GM21717 (cell line): ENCODE data around the gene UBE2E2.

Experiments used
- ATAC-seq: cut with Tn5 transposase; IDR thresholded peaks from one replicate; pipeline ENCODE4 v1.9.1; 2021; ENCODE audit warnings: mild to moderate bottlenecking, moderate library complexity; ENCODE audit not compliant: unreplicated experiment

UBE2E2 gene

GRCh38 chr3:23192816-23193215 lies 10.3 kb upstream of the UBE2E2 start:
- no peak for ATAC-seq

GRCh38 chr3:23193831-23194230 lies 9.3 kb upstream of the UBE2E2 start:
- no peak for ATAC-seq

GRCh38 chr3:23198801-23199200 lies 4.3 kb upstream of the UBE2E2 start:
- ATAC-seq = no peak

- ATAC-seq = no peak
These were observed 3.5 kb upstream of the UBE2E2 start for GRCh38 chr3:23199649-23200048.

GRCh38 chr3:23201154-23201838 lies 1.8 kb upstream of the UBE2E2 start:
- no peak for ATAC-seq

GRCh38 chr3:23202203-23202920 lies 765 bp upstream of the UBE2E2 start:
- ATAC-seq = peak; percentile 25

- ATAC-seq = peak; percentile 28
These were observed 692 bp downstream of the UBE2E2 start for GRCh38 chr3:23203708-23204330.

- no peak for ATAC-seq
These were observed 3.2 kb downstream of the UBE2E2 start for GRCh38 chr3:23206366-23206765.

- ATAC-seq = no peak
These were observed 6.0 kb downstream of the UBE2E2 start for GRCh38 chr3:23209103-23209502.

- ATAC-seq = no peak
These were observed 6.8 kb downstream of the UBE2E2 start for GRCh38 chr3:23209747-23210487.

- ATAC-seq = no peak
These were observed 10.7 kb downstream of the UBE2E2 start for GRCh38 chr3:23213813-23214212.

- no peak for ATAC-seq
These were observed 14.9 kb downstream of the UBE2E2 start for GRCh38 chr3:23217872-23218554.

GRCh38 chr3:23219117-23219516 lies 16.0 kb downstream of the UBE2E2 start:
- ATAC-seq = peak; percentile 44

GRCh38 chr3:23219552-23219951 lies 16.4 kb downstream of the UBE2E2 start:
- ATAC-seq = peak; percentile 44

- no peak for ATAC-seq
These were observed 18.0 kb downstream of the UBE2E2 start for GRCh38 chr3:23221136-23221535.

GRCh38 chr3:23232016-23232415 lies 28.9 kb downstream of the UBE2E2 start:
- no peak for ATAC-seq

GRCh38 chr3:23232854-23233253 lies 29.7 kb downstream of the UBE2E2 start:
- no peak for ATAC-seq

- no peak for ATAC-seq
These were observed 32.1 kb downstream of the UBE2E2 start for GRCh38 chr3:23235264-23235663.

GRCh38 chr3:23236890-23237289 lies 33.8 kb downstream of the UBE2E2 start:
- no peak for ATAC-seq

- no peak for ATAC-seq
These were observed 35.0 kb downstream of the UBE2E2 start for GRCh38 chr3:23238156-23238555.

GRCh38 chr3:23238578-23238977 lies 35.5 kb downstream of the UBE2E2 start:
- ATAC-seq = no peak
